SK-N-SH (cell line): ENCODE results near the gene CCDC70. TPM values are rescaled to one million over a fixed set of nuclear protein-coding genes. Genes with fewer than 3 reads are reported as not detected.

Source experiments
- CTCF ChIA-PET: fragments of 300-600, 350-600 bp; formaldehyde crosslinking; extraction: SDS; loops from one replicate; lab custom pipeline; 2021; lab: Yijun Ruan, JAX
- POLR2A ChIA-PET: fragments of 350-600 bp; sonication (Branson Sonifier 250); formaldehyde crosslinking; extraction: SDS; loops from one replicate; lab custom pipeline; 2020; ENCODE audit warnings: antibody characterized with exemption, inconsistent platforms; lab: Yijun Ruan, JAX
- DNase-seq: peaks from one replicate; pipeline ENCODE4 v3.0.0; 2012
- H2AFZ ChIP-seq: fragments of 200-600 bp; sonication (generic); 2 replicates; pipeline ENCODE4 v1.8.1; 2016; ENCODE audit warnings: antibody characterized with exemption, mild to moderate bottlenecking, low read depth
- H3F3A ChIP-seq: fragments of 200-600 bp; sonication (generic); replicated peaks from 2 replicates; pipeline ENCODE3; 2016; ENCODE audit warnings: antibody characterized with exemption, mild to moderate bottlenecking; ENCODE audit not compliant: insufficient read depth
- H3K27ac ChIP-seq, 2 experiments: fragments of 200-500 bp in 1 of 2; fragments of 200-600 bp in 1 of 2; sonication (Bioruptor generic) in 1 of 2; sonication (generic), shearing (Covaris generic) in 1 of 2; 2 replicates each; pipeline versions ENCODE4 v1.5.1 to v1.6.1; 2014 to 2016; ENCODE audit warnings: low read depth in 2 of 2, inconsistent platforms in 1 of 2, low read length in 1 of 2, mild to moderate bottlenecking in 1 of 2, mixed read lengths in 1 of 2
- H3K27me3 ChIP-seq: fragments of 200-600 bp; sonication (generic), shearing (Covaris generic); 2 replicates; pipeline ENCODE4 v1.6.1; 2016; ENCODE audit warnings: mixed run types; ENCODE audit not compliant: insufficient read depth
- H3K36me3 ChIP-seq, 2 experiments: fragments of 200-500 bp in 1 of 2; fragments of 200-600 bp in 1 of 2; sonication (Bioruptor generic) in 1 of 2; sonication (generic) in 1 of 2; replicated peaks in 1 of 2; 2 replicates each; pipeline versions ENCODE3 to v1.5.1; 2014 to 2016; ENCODE audit warnings: low read length in 1 of 2, mild to moderate bottlenecking in 1 of 2; ENCODE audit not compliant: insufficient read depth in 2 of 2, control insufficient read depth in 1 of 2
- H3K4me1 ChIP-seq, 2 experiments: fragments of 200-500 bp in 1 of 2; fragments of 200-600 bp in 1 of 2; sonication (Bioruptor generic) in 1 of 2; sonication (generic), shearing (Covaris generic) in 1 of 2; 2 replicates each; pipeline versions ENCODE4 v1.5.1 to v1.6.1; 2014 to 2016; ENCODE audit warnings: low read depth in 1 of 2, low read length in 1 of 2, mixed run types in 1 of 2; ENCODE audit not compliant: insufficient read depth in 2 of 2, control insufficient read depth in 1 of 2
- H3K4me2 ChIP-seq: fragments of 200-600 bp; sonication (generic), shearing (Covaris generic); 2 replicates; pipeline ENCODE4 v1.6.1; 2017; ENCODE audit warnings: mixed run types
- H3K4me3 ChIP-seq, 2 experiments: fragments of 200-500 bp in 1 of 2; fragments of 200-600 bp in 1 of 2; sonication (Bioruptor generic) in 1 of 2; sonication (generic), shearing (Covaris generic) in 1 of 2; 2 replicates each; pipeline versions ENCODE4 v1.5.1 to v1.8.1; 2014 to 2016; ENCODE audit warnings: low read depth in 2 of 2, inconsistent platforms in 1 of 2, low read length in 1 of 2, mild to moderate bottlenecking in 1 of 2, mixed read lengths in 1 of 2, moderate library complexity in 1 of 2
- H3K79me2 ChIP-seq: fragments of 200-600 bp; sonication (generic); 2 replicates; pipeline ENCODE4 v1.8.1; 2017; ENCODE audit warnings: mild to moderate bottlenecking; ENCODE audit not compliant: insufficient read depth
- H3K9ac ChIP-seq: fragments of 200-600 bp; sonication (generic); 2 replicates; pipeline ENCODE4 v1.6.1; 2017; ENCODE audit warnings: mixed run types
- H3K9me2 ChIP-seq: fragments of 200-600 bp; sonication (generic); 2 replicates; pipeline ENCODE4 v1.6.1; 2017; ENCODE audit warnings: mixed run types
- H3K9me3 ChIP-seq: fragments of 200-600 bp; sonication (generic); 2 replicates; pipeline ENCODE4 v1.6.1; 2017; ENCODE audit warnings: mixed run types, mild to moderate bottlenecking, moderate library complexity
- H4K20me1 ChIP-seq: fragments of 200-600 bp; sonication (generic); 2 replicates; pipeline ENCODE4 v1.6.1; 2017; ENCODE audit warnings: mild to moderate bottlenecking, mixed run types; ENCODE audit not compliant: insufficient read depth
- ELF1 ChIP-seq: IDR thresholded peaks from 2 replicates; pipeline ENCODE4 v1.4.0; 2012
- FOSL2 ChIP-seq: IDR thresholded peaks from 2 replicates; pipeline ENCODE4 v1.4.0; 2012; ENCODE audit warnings: low read depth, mild to moderate bottlenecking, moderate library complexity, borderline replicate concordance
- FOXJ3 ChIP-seq: sonication (generic); formaldehyde crosslinking; IDR thresholded peaks from 2 replicates; pipeline ENCODE4 v1.5.1; 2020; ENCODE audit warnings: mild to moderate bottlenecking, missing genetic modification reagents
- GABPA ChIP-seq: IDR thresholded peaks from 2 replicates; pipeline ENCODE4 v1.4.0; 2012; ENCODE audit warnings: low read depth, mild to moderate bottlenecking
- GATA2 ChIP-seq: sonication (generic); formaldehyde crosslinking; IDR thresholded peaks from 2 replicates; pipeline ENCODE4 v1.5.0; 2020; ENCODE audit warnings: mild to moderate bottlenecking, missing genetic modification reagents
- IRF3 ChIP-seq: fragments of 150-350 bp; IDR thresholded peaks from 2 replicates; pipeline ENCODE4 v1.6.1; 2016; ENCODE audit warnings: mild to moderate bottlenecking, low read depth, low read length
- JUND ChIP-seq: IDR thresholded peaks from 2 replicates; pipeline ENCODE4 v1.4.0; 2012
- MAX ChIP-seq: IDR thresholded peaks from 2 replicates; pipeline ENCODE4 v1.4.0; 2012; ENCODE audit warnings: low read depth
- MEF2A ChIP-seq: IDR thresholded peaks from 2 replicates; pipeline ENCODE4 v1.4.0; 2012; ENCODE audit warnings: low read depth, borderline replicate concordance
- MXI1 ChIP-seq: IDR thresholded peaks from 2 replicates; pipeline ENCODE4 v1.6.1; 2012; ENCODE audit warnings: mild to moderate bottlenecking, low read depth, low read length, improper control_type of control experiment
- POLR2AphosphoS5 ChIP-seq: IDR thresholded peaks from 2 replicates; pipeline ENCODE4 v1.6.1; 2012; ENCODE audit warnings: low read depth, low read length
- RAD21 ChIP-seq: IDR thresholded peaks from 2 replicates; pipeline ENCODE4 v1.6.1; 2012; ENCODE audit warnings: mild to moderate bottlenecking, low read length
- RCOR1 ChIP-seq: fragments of 150-350 bp; IDR thresholded peaks from 2 replicates; pipeline ENCODE4 v1.6.1; 2017; ENCODE audit warnings: antibody characterized with exemption, low read length
- REST ChIP-seq: IDR thresholded peaks from 2 replicates; pipeline ENCODE4 v1.6.1; 2012; ENCODE audit warnings: mild to moderate bottlenecking, low read depth, low read length, moderate library complexity
- SIN3A ChIP-seq: IDR thresholded peaks from 2 replicates; pipeline ENCODE4 v1.6.1; 2012; ENCODE audit warnings: low read depth, mild to moderate bottlenecking, low read length, moderate library complexity, borderline replicate concordance
- SMC3 ChIP-seq: IDR thresholded peaks from 2 replicates; pipeline ENCODE4 v1.6.1; 2012; ENCODE audit warnings: low read depth, low read length, improper control_type of control experiment
- TAF1 ChIP-seq: IDR thresholded peaks from 2 replicates; pipeline ENCODE4 v1.6.1; 2012; ENCODE audit warnings: low read depth, mild to moderate bottlenecking, low read length, moderate library complexity, borderline replicate concordance
- TEAD4 ChIP-seq: IDR thresholded peaks from 2 replicates; pipeline ENCODE4 v1.4.0; 2012; ENCODE audit warnings: mild to moderate bottlenecking, borderline replicate concordance; ENCODE audit not compliant: insufficient read depth
- USF1 ChIP-seq: IDR thresholded peaks from 2 replicates; pipeline ENCODE4 v1.4.0; 2012; ENCODE audit warnings: low read depth, borderline replicate concordance
- YY1 ChIP-seq: IDR thresholded peaks from 2 replicates; pipeline ENCODE4 v1.4.0; 2012; ENCODE audit warnings: low read depth, mild to moderate bottlenecking
- WGBS: methylation state at CpG from one replicate; pipeline ENCODE4 v1.1.6; 2017; ENCODE audit warnings: low lambda C conversion rate; 5-methylcytosine and 5-hydroxymethylcytosine counted together
- polyA plus RNA-seq, 3 experiments: library from polyadenylated mRNA; depleted of rRNA; stranded (reverse); fragments of >200 nt; gene quantifications; 2 replicates each; pipeline ENCODE4 v1.2.3, GENCODE V29; 2012

The CCDC70 gene
- polyA plus RNA-seq, 1 of the 3 experiments (the other 2 are of a cell fraction), result not detected

GRCh38 chr13:51840917-51841316, 20.9 kb upstream of the CCDC70 start:
- H2AFZ ChIP-seq, result no peak overlapping the region
- no peak overlapping the region for H3K27ac ChIP-seq
- no peaks in the 10 kb centered on the region for H3K36me3 ChIP-seq
- no peak for DNase-seq
- POLR2A ChIA-PET, result no interaction called here
- no peaks in the 10 kb centered on the region for H3K79me2 ChIP-seq
- H3K4me1 ChIP-seq, result peaks cover 2 to 8% of the 10 kb centered on the region in 2 experiments; a peak in 1 of 4 replicates
- no peaks in the 10 kb centered on the region for H3K9me3 ChIP-seq
- H3K27me3 ChIP-seq, result no peaks in the 10 kb centered on the region
- CTCF ChIA-PET, result interaction anchor here (1.1 kb wide), 1 partner anchor 26 kb away, joined by 4 read pairs; no protein-coding TSS in a partner anchor
- H3K9ac ChIP-seq, result no peak overlapping the region
- TF ChIP-seq SIN3A (no peak), FOXJ3 (CRISPR knock-in tag) (no peak), FOSL2 (no peak), GABPA (no peak), RAD21 (no peak), GATA2 (CRISPR knock-in tag) (no peak), ELF1 (no peak), YY1 (no peak), IRF3 (no peak), SMC3 (no peak), TEAD4 (no peak), POLR2AphosphoS5 (no peak), MAX (no peak), MEF2A (no peak), TAF1 (no peak), REST (no peak), JUND (no peak), MXI1 (no peak), RCOR1 (no peak), USF1 (no peak)
- H3F3A ChIP-seq, result no peaks in the 10 kb centered on the region
- 73% methylated on average over 4 of the region's 6 CpGs for WGBS
- H3K4me3 ChIP-seq, result no peak overlapping the region
- H4K20me1 ChIP-seq, result no peaks in the 10 kb centered on the region
- no peaks in the 10 kb centered on the region for H3K9me2 ChIP-seq
- no peak overlapping the region for H3K4me2 ChIP-seq
